ENCODE results near the gene COQ4. TPM values are rescaled to one million over a fixed set of nuclear protein-coding genes. Genes with fewer than 3 reads are reported as not detected.

Gene COQ4
- total RNA-seq, 1 experiment from 2014 or later, result 45.8 TPM

GRCh38 chr9:128349772-128350171 lies 27.1 kb downstream of the COQ4 start:
- peaks cover 14 to 25% of the 10 kb centered on the region in 2 experiments for H3K36me3 ChIP-seq (ENCODE audit: control insufficient read depth in 1 of 2, insufficient read depth in 2 of 2, low read length in 2 of 2)
- intact Hi-C loops (cut with micrococcal nuclease), result loop anchor here (10.0 kb wide), 1 partner anchor 155 kb away; the partner anchor contains the start of gene CIZ1
- TF ChIP-seq EZH2 (IDR thresholded peaks at IDR 0.05) (no peak), ELF1 (IDR thresholded peaks at IDR 0.05; ENCODE audit: borderline replicate concordance, low read depth) (no peak), REST (IDR thresholded peaks at IDR 0.05; ENCODE audit: low read depth) (no peak), CEBPB (IDR thresholded peaks at IDR 0.05; ENCODE audit: low read depth) (no peak), EZH2phosphoT487 (IDR thresholded peaks at IDR 0.05; ENCODE audit: borderline replicate concordance) (no peak), YY1 (IDR thresholded peaks at IDR 0.05; ENCODE audit: extremely low read depth, insufficient replicate concordance, low read depth, low read length) (no peak), ZFX (IDR thresholded peaks at IDR 0.05) (no peak), ZBTB33 (IDR thresholded peaks at IDR 0.05; ENCODE audit: extremely low read depth, insufficient replicate concordance, low read length) (no peak), TCF7L2 (IDR thresholded peaks at IDR 0.05; ENCODE audit: borderline replicate concordance, extremely low read depth, insufficient read depth, insufficient read length) (no peak), POLR2A (IDR thresholded peaks at IDR 0.05; ENCODE audit: borderline replicate concordance, extremely low read depth, insufficient read depth, insufficient read length) (no peak), EGR1 (IDR thresholded peaks at IDR 0.05; ENCODE audit: low read depth) (no peak), ZNF274 (IDR thresholded peaks at IDR 0.05; ENCODE audit: low read depth, low read length) (no peak), SRF (IDR thresholded peaks at IDR 0.05; ENCODE audit: low read depth) (no peak), POLR2AphosphoS5 (IDR thresholded peaks at IDR 0.05; ENCODE audit: low read depth, low read length) (no peak), SP1 (IDR thresholded peaks at IDR 0.05; ENCODE audit: low read depth) (no peak), MAX (IDR thresholded peaks at IDR 0.05) (no peak), CBX3 (IDR thresholded peaks at IDR 0.05; ENCODE audit: low read depth) (no peak), JUND (IDR thresholded peaks at IDR 0.05) (no peak)
- no peak overlapping the region for H3K27ac ChIP-seq (ENCODE audit: low read depth, low read length)
- H3K4me2 ChIP-seq (ENCODE audit: low read length), result no peak overlapping the region
- no peak overlapping the region for H2AFZ ChIP-seq (ENCODE audit: low read depth, low read length, poor library complexity, severe bottlenecking)
- ChIA-PET RAD21 (ENCODE audit: low non-redundant PET in 1 of 2, low total read pairs in 2 of 2, uncharacterized antibody in 2 of 2, unreplicated experiment in 2 of 2) (no interaction called here), POLR2A (no interaction called here), CTCF (no interaction called here)
- no TSS peak for BruUV-seq (replicated peaks)
- no peaks in the 10 kb centered on the region for H3K9me3 ChIP-seq (ENCODE audit: control insufficient read depth in 1 of 2, insufficient read depth in 1 of 2, low read depth in 1 of 2, low read length in 2 of 2)
- no peaks in the 10 kb centered on the region for H3K27me3 ChIP-seq (ENCODE audit: insufficient read depth, low read length)
- no peak for DNase-seq (ENCODE audit: low read depth, low spot score)
- ATAC-seq, result no peak
- H3K4me3 ChIP-seq (replicated peaks in 1 of 2; ENCODE audit: low read depth in 1 of 2, low read length in 2 of 2), result no peak overlapping the region
- no peaks in the 10 kb centered on the region for H3K79me2 ChIP-seq (ENCODE audit: insufficient read depth, low read length)
- H3K4me1 ChIP-seq (ENCODE audit: control insufficient read depth in 1 of 2, insufficient read depth in 2 of 2, low read length in 2 of 2), result no peaks in the 10 kb centered on the region; a peak in 1 of 4 replicates
- no peak overlapping the region for H3K9ac ChIP-seq (ENCODE audit: low read length)
- H4K20me1 ChIP-seq (ENCODE audit: insufficient read depth), result no peaks in the 10 kb centered on the region
- no peaks in the 10 kb centered on the region for H3K9me2 ChIP-seq (ENCODE audit: insufficient read depth)

All from HCT116 (cell line).